T follicular helper cell (primary cell): ENCODE data around the gene SUSD6.

Experiments
- DNase-seq: peaks from one replicate; pipeline ENCODE4 v3.0.0-alpha.2; 2020; ENCODE audit warnings: low read depth

Gene SUSD6

DNA sequence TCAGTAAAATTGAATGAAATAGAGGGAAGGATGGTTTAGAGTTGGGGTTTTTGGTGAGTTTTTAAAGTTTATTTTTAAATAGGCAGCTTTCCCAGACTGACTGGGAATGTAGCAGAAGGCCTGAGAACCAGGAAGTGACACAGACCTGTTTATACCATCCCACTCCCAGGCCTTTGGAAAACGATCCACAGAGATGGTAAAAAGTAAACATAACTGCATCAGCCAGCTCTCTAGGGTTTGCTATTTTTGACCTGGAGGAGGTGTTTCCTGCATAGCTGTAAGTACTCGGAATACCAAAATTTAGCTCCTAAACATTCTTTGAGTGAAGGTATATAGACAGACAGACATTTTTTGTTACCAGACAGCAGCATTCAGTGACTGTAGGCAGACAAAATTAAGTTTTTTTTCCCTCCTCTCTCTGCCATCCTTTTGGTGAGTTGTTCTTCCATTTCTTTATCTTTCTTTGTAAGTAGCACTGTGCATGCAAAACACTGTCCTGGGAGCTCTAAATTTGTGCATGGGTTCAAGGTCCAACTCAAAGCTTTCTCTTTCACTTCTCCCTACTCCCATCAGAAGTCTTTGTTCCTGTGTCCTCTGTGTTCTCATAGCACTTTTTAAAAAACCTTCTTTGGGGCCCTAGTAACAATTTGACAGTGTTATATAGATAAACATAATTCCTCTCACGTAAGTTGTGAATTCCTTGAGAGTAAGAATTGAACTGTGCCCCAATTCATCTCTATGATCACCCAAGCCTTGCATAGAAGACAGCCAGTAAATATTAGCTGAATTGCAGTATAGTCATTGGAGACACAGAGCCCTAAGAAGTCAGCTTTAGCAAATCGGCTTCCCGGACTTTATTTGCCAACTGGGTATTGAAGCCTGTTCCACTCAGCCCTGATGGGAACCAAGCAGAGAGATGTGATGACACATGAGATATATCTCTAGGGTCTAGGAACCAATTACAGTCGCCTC lies 37.4 kb downstream of the SUSD6 start:
- no peak for DNase-seq

DNA sequence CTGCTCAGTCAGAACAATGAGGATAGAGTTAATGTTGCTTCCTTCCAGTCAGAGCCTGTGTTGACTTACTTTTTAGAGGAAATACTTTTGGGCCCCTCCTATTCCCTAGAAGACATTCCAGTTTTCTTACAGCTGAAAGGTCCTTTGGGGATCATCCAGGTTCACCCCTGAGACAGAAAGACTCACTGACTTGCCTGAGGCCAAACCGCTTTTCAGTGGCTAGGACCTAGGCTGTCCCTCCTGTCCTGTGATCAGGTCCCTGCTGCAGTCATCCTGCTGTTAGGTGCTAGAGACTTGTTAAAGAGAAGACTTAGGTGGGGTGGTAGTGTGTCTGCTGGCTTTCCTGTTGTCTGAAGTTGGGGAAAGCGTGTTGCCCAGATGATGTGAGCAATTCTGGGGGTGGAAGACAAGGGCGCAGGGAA lies 39.6 kb downstream of the SUSD6 start:
- DNase-seq, result no peak

DNA sequence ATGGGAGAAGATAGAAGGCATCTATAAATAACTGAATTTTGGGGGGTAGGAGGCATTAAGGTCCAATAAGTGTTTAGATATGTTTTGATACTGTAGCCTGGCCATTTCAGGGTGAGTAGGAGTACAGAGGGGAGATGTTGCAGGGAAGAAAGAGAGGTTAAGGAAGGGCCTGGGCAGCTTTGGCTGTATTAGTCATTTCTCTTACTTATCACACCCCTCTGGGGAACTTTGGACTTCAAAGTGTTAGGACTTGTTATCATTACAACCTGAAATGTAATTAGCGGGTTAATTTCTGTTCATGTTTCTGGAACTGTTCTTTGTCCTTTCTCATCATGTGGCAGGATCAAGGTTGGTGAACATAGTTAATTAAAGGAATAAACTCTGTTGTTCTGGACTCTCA lies 40.3 kb downstream of the SUSD6 start:
- no peak for DNase-seq

DNA sequence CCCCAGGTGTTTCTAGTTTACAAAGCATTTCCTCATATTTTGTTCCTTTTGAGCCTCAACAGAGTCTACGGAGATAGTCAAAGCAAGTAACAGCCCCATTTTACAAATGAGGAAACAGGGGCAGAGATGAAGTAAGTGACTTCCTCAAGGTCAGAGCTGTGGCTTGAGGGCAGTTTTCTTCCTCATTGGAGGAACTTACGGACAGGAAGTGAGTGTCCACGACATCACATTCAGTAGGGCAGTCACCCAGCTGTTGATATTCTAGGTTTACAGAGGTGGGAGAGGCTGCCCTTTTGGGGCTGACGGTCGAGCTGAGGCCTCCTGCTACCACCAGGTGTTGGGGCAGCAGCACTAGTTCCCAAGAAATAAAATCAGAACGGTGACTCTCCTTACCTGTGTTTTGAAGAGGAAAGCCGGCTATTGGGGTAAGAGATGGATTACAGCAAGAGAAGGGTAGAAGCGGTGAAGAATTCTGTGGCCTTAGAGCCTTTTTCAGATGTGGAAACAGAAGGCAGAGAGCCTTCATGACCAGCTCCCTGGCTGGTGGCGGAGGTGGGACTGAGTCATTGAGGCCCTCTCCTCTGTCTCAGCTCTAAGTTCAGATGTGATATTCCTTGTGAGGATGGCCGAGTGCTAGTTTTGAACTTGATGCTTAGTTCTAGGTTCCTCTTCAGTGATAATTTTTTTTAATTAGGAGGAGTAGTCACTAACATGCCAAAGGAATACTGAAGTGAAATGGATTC lies 41.7 kb downstream of the SUSD6 start:
- DNase-seq, result no peak

DNA sequence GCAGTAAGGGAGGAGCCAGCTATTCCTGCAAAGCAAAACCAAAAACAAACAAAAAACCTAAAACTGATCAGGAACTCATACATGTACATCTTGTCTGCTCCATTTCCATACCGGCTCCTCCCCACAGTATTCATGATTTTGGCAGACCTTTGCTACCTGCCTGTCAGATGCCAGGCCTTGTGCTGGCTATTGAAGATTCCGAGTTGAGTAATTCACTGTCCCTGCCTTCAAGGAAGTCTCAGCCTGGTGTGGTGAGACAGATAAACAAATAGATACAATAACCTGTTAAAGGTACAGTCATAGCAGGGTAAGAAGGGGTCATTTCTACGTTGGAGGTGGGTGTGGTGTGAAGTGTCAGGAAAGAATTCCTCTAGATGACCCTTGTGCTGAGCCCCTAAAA lies 42.7 kb downstream of the SUSD6 start:
- no peak for DNase-seq

DNA sequence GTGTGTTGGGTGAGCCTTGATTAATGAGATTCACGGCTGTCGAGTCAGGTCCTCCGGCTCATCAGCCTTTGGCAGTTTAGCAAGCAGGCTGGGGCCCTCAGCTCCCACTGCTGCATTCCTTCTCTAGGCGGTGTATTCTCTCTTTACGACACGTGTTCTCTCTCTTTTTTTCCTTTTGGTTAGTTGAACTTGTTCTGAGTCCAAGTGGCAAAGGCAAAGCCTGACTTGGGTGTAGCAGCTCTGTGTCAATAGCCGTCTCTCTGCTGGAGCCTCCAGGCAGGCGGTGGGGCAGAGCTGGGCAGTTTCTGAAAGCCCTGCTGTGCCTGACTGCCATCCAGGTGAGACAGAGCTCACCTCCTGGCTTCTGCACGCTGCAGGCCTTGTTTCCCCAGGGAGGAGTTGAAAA lies 46.6 kb downstream of the SUSD6 start:
- DNase-seq, result no peak

DNA sequence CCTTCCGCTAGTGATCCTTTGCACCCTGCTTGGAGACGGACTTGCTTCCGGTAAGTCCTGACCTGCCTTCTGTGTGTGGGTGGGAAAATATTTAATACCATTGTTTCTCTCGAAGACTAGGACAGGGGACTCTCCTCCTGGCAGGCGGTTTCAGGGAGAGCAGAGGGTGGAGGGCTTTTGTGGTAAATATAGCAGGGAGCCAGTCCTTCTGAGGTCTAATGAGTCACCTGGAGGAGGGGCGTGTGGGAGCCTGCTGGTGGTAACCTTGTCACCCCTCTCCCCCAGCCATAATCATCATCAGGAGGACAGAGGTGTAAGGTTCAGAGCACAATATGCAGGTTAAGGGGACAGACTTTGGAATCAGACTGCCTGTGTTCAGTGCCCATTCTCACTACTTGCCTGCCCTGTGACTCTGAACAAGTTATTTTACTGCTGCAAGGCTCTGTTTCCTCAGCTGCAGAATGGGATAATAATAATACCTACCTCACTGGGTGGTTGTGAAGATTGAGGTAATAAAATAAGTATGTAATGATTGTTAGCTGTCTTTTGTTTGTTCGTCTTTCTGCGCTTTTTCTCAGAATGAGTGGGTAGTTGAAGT lies 47.4 kb downstream of the SUSD6 start:
- no peak for DNase-seq

DNA sequence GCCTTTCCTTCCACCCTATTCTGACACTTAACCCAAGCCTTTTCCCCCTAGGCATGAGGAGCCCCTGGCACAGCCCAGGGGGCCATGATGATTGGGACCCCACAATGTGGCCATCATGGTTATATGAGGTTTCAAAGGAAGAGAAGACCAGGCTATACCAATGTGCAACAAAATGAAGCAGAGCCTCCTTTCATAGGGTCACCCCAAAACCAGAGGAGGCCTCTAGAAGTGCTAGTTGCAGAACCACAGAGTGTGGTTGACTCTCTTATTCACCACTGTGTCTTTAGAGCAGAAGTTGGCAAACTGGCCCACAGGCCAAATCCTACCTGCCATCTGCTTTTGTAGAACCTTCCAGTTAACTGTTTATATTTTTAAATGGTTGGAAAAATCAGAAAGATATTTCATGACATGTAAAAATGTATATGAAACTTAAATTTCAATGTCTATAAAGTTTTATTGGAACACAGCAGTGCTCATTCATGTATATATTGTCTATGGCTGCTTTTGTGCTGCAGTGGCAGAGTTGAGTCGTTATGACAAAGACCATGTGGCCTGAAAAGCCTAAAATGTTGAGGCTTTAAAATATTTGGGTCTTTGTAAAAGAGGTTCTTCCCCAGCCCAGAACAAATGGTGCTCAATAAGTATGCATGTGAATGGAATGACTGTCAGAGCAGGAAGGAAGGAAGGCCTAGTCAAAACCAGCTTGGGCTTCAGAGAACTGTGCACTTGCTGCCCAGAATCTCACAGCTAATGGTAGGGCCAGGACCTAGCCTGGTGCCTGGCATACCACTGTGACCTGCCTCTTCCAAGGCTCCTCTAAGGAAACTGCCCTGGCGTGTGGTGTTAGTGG lies 49.2 kb downstream of the SUSD6 start:
- no peak for DNase-seq

DNA sequence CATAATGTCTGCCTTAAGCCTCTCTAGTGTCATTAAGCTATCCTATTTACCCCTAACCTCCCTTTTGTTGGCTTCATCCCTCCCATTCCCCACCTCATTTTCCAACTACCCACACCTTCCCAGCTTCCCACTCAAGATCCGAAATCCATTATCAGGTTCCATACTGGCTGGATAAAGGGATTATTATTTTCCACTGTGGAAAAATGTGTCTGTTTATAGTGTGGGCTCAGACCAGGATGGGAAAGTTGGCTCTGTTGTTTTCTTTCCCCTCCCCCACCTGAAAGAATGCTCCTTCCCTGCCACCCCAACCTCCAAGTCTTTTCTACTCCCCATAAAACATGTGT lies 49.8 kb downstream of the SUSD6 start:
- no peak for DNase-seq

DNA sequence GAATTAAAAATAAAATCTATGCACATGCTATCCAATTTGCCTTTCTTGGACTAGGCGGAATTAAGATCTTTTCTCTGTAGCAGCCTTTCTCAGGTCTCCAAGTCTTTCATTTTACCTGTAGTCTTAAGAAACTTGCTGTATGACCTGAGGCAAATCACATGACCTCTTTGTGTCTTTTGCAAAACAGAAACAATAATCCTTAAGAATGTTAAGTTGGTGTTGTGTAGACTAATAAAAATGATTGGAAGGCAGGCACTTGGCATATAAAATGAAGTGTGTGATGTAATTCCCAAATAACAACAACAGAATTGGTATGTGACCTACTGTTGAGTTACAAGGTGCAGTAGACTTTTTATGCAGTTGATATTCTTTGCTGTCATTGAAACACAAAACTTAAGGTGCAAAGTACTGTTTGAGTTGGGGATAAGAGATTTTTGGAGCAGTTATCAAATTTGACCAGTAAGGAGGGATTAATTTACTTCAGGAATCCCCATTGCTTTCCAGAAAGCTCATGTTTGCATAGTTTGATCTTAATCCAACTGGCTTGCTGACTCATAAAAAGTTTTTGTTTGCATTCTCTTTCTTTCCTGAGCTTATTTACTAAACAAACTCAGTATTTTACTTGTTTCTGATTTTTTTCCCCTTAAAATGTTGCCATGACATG lies 51.4 kb downstream of the SUSD6 start:
- no peak for DNase-seq

DNA sequence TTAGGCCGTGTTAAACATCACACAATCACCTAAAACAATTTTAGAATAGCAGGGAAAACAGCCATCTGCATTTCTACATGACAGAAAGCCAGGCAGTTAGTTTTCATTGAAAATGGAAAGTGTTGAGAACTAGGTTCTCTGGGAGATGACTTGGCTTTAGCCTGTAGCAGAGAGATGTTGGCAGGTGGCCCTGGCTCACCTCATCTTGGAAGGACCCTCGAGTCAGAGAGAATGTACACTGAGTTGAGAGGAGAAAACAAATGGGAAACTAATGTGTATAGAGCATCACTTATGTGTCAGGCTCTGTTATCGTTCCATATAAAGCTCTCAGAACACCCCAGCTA lies 51.9 kb downstream of the SUSD6 start:
- no peak for DNase-seq

DNA sequence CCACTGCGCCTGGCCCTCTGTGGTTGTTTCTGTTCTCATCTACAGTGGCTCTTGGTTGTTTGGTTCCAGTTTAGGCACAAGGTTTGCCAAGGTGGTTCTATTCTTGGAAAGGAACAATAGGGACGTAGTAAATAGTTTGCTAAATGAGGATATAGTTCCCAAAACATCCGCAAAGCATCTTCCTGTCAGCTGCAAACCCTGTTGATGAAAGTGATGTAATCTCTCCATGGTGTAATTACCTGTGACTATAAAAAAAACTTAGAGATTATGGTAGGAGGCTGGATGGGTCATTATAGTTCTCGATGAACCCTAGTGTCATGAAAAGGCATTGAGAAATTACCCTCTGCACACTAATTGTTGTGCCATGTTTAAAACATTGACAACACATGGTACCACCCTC lies 52.9 kb downstream of the SUSD6 start:
- no peak for DNase-seq

DNA sequence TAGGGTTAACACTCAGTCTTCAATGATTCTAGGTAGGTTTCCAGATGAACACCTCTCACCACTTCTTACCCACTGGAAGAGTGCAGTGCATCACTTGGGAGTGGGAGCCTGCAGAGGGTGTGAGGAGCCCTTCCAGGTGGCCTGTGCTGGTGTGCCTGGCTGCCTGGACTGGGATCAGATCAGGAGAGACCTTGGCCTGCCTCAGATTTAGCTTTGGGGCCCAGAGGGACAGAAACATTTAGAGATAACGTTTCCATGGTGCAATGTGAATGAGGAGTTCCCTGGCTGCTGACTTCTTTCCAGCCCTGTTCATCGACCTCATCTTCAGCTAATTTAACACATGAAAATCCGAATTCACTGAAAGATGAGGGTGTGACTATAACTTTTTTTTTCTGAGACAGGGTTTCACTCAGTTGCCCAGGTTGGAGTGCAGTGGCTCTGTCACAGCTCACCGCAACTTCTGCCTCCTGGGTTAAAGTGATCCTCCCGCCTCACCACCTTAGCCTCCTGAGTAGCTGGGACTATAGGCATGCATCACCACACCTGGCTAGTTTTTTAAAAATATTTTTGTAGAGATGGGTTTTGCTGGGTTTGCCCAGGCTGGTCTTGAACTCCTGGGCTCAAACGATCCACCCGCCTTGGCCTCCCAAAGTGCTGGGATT lies 53.6 kb downstream of the SUSD6 start:
- no peak for DNase-seq

DNA sequence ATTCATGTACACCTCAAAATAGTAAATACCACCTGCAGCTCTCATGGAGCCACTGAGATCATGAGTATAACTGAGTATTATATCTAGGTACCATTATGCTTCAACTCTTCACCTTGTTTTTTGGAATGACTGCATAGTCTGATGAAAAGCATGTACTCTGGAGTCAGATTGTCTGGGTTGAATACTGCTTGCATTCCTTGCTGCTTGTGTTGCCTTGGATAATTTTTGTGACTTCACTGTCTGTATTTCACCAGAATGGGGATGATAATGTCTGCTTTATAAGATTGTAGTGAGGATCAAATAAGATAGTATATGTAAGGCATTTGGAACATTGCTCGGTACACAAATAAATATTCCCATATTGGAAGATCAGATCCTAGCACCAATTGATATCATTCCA lies 54.2 kb downstream of the SUSD6 start:
- no peak for DNase-seq

DNA sequence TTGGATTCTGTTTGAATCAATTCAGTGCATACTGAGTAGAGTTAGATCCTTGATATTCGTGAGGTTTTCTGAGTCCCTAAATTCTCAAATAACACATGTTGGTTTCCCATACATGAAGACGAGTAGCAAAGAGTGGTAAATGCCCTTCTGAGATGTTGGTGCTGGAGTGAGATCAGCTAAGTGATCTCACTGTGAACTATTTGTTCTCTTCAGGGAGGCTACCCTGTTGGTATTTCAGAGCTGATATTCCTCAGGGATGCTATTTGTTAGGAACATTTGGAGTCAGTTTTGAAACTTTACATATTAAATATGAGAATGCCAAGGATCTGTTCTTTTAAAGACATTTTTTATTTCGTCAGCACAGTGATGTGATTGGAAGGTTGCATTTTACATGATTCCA lies 54.7 kb downstream of the SUSD6 start:
- DNase-seq, result no peak

DNA sequence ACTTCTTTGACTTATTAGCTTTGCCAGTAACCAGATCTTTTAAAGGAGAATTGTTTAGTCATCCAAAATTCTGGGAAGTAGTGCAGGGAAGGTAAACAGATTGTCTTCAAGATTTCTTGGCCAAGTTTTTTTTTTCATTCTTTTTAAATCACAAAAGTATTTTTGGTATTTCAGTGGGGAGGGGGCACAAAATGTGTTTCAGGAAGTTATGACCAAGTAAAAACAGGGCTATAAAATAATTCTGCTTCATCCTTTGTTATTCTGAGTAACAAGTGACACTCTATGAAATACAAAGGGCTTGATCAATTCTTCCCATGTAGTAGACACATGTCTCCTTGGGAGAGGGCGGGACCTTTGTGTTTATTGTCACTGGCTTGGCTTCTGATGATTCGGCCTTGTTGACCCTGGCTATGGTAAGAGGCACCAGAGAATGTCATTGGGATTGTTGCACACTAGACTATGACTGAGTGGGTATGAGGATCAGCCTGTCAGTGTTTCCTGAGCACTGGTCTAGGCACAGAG lies 55.4 kb downstream of the SUSD6 start:
- no peak for DNase-seq

DNA sequence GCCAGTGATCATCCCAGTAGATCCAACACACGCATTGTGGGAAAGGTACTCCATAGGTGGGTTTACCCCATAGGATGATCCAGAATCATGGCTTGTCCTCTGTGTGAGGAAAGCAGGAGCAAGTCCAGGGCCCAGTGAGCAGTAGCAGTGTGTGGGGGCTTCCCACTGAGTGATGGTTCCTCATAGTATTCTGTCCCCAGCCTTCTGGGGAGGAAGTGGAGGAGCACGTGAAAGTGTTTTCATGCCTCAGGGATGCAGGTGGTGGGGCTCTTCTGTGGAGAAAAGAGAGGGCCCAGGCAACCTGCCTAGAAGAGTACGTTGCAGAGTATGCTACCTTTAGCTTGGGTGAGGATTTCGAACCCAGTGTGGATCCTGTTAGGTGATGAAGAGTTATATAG lies 56.5 kb downstream of the SUSD6 start:
- DNase-seq, result no peak

DNA sequence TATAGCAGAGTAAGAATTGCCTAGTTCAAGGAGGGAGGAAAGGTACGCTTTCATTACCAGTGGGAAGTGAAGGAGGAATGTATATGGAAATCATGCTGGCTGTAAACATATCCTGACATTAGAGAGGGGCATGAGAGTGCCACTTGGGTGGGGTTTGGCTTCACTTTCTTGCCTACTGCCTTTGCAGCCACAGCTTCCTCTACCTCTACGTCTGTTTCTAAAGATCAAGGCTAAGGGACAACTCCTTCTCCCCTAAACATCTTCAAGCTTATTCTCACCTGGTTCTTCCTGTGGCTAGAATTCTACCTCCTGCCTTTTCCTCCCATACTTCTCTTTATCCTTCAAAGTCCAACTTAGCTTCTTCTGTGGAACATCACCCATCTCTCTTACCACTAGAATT lies 58.0 kb downstream of the SUSD6 start:
- no peak for DNase-seq

DNA sequence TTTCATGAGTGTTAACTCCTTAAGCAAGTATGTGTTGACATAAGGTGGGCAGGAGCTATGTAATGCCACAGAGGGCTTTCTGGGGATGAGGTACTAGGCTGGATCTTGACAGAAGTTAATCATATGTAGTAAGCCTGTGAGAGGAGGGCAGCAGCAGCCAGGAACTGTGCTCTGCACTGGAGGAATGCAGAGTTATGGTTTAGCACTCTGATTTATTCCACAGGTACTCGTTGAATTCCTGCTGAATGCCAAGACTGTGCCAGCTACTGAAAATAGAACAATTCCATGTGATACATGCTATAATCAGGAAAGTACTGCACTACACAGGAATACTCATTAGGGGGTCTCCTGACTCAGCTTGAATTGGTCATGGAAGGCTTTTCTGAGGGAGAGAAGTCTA lies 58.7 kb downstream of the SUSD6 start:
- no peak for DNase-seq

DNA sequence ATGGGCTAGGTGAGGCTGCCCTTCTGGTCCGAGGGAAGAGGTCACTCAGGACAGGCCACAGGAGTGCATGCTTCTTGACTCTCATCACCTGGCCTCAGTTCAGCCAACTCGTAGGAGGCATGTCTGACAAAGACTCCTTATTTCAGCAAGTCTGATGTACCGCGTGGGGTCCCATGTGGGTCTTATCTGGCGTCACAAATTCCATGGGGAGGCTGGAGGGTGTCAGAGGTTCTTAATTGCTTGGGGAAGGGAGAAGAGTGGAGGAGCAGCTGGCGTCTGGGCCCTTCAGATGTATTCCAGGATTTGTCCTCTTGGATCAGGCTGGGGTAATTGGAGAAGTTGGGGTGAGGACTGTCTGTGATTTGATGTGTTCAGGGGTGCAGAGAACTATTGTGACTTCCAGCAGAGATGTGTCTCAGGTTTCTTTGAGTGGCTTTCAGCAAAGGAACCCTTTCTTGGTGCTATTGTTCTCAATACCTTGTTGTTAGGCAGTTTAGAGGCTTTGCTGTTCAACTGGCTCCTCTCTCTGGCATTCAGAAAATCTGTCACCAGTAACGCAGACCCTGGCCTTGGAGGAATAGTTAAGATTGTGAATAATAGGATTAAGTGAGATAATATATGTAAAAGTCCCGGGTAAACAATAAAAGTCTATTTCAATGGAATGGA lies 60.1 kb downstream of the SUSD6 start:
- no peak for DNase-seq
